Adrenal gland (tissue), 12 donors: ENCODE data around the gene SIDT1. TPM values are rescaled to one million over a fixed set of nuclear protein-coding genes. Genes with fewer than 3 reads are reported as not detected.

Experiments used
- DNase-seq, 7 donors: peaks; one replicate each; pipeline ENCODE4 v3.0.0-alpha.2; 2019 to 2020
- H3K27ac ChIP-seq, 5 donors: fragments of 200-600 bp; sonication (generic) in 4 of 5; 1 replicate in 3 of 5; 2 replicates in 2 of 5; pipeline versions ENCODE4 v1.5.1 to v1.8.0; 2016 to 2020; ENCODE audit warnings: mild to moderate bottlenecking in 1 of 5
- H3K27me3 ChIP-seq: fragments of 200-600 bp; 2 replicates; pipeline ENCODE4 v1.8.0; 2021
- H3K36me3 ChIP-seq, 2 donors: fragments of 200-600 bp; replicated peaks in 1 of 2; 1 replicate in 1 of 2; 2 replicates in 1 of 2; pipeline versions ENCODE4 v1.5.1 to v1.8.0; 2018 to 2022
- H3K4me1 ChIP-seq, 2 donors: fragments of 200-600 bp; replicated peaks in 1 of 2; 1 replicate in 1 of 2; 2 replicates in 1 of 2; pipeline versions ENCODE4 v1.5.1 to v1.8.0; 2018 to 2021
- H3K4me3 ChIP-seq, 4 donors: fragments of 200-600 bp; sonication (generic) in 3 of 4; one replicate each; pipeline ENCODE4 v1.5.1; 2016 to 2018
- H3K9me3 ChIP-seq, 3 donors: fragments of 200-600 bp; sonication (generic) in 1 of 3; replicated peaks in 1 of 3; 1 replicate in 2 of 3; 2 replicates in 1 of 3; pipeline versions ENCODE4 v1.5.1 to v1.8.0; 2016 to 2021
- CTCF ChIP-seq, 6 experiments: fragments of 450-650 bp in 4 of 6; fragments of 200-600 bp in 2 of 6; sonication (generic) in 1 of 6; IDR thresholded peaks; 1 replicate in 5 of 6; 2 replicates in 1 of 6; pipeline versions ENCODE4 v1.5.1 to v1.8.0; 2016 to 2021; ENCODE audit warnings: antibody characterized with exemption in 6 of 6, mild to moderate bottlenecking in 2 of 6, moderate library complexity in 1 of 6
- POLR2A ChIP-seq, 2 donors: fragments of 450-650 bp; IDR thresholded peaks; one replicate each; pipeline ENCODE4 v1.6.1; 2017; ENCODE audit warnings: antibody characterized with exemption in 2 of 2, mild to moderate bottlenecking in 2 of 2, moderate library complexity in 1 of 2
- WGBS, 4 donors: extraction: QIAGEN DNeasy Blood & Tissue Kit in 2 of 4; methylation state at CpG; one replicate each; pipeline versions ENCODE4 v1.1.5 to v1.1.7; 2013 to 2017; 5-methylcytosine and 5-hydroxymethylcytosine counted together
- intact Hi-C, 2 donors: fragments of 100-400 bp; cut with DNase I; formaldehyde crosslinking; loops; one replicate each; pipeline versions ENCODE4 v1.14.1 to v1.15.0; 2022 to 2023
- polyA plus RNA-seq, 3 donors: library from polyadenylated mRNA; stranded (reverse); fragments of 200-250 nt in 2 of 3; fragments of 350-450 nt in 1 of 3; fragmentation: Illumina TruSeq in 1 of 3; extraction: RNeasy Lipid Tissue Mini Kit (QIAGEN cat#74804) in 1 of 3; gene quantifications; one replicate each; pipeline ENCODE4 v1.2.3, GENCODE V29; 2013 to 2014
- total RNA-seq, 9 donors: library from RNA; depleted of rRNA in 4 of 9; stranded (reverse); fragments of >200 nt in 4 of 9; fragments of 120-200 nt in 1 of 9; fragmentation: NEBNext Ultra II Directional in 1 of 9; extraction: Animal tissue kit (Norgen Biotek cat#: 25700) in 1 of 9; gene quantifications; one replicate each; pipeline versions ENCODE4 v1.1.0 to v1.2.4, GENCODE V29; 2013 to 2023
- donor health status: healthy with polysubstance abuse.
- donor health status: Bipolar disorder and iron deficiency.
- donor health status: DM: yes; HTN: yes; CAD: no.
- donor health status: DM: no; HTN: no; CAD: no.
- donor health status: DM: no; HTN: no; CAD: no.
- donor health status: DM: yes; HTN: yes; CAD: no.

The SIDT1 gene
- total and polyA plus RNA-seq, 12 donors = 0.18 to 3.6 (median 2.3) TPM

- no peak for TF ChIP-seq CTCF (IDR thresholded peaks at IDR 0.05)
- TF ChIP-seq POLR2A (IDR thresholded peaks at IDR 0.05) = no peak
- Histone ChIP-seq H3K4me1 (no peaks in the 10 kb centered on the region), H3K4me3 (no peak overlapping the region), H3K27me3 (no peaks in the 10 kb centered on the region), H3K27ac (no peak overlapping the region), H3K36me3 (no peaks in the 10 kb centered on the region), H3K9me3 (no peaks in the 10 kb centered on the region)
- intact Hi-C loops = no loop called here
- no peak for DNase-seq
- 61 to 72% (median 63%) methylated on average over 1 of the region's 1 CpG for WGBS, 4 donors
These were observed 58.6 kb downstream of the SIDT1 start for GRCh38 chr3:113590983-113591382.

GRCh38 chr3:113594066-113594465 lies 61.7 kb downstream of the SIDT1 start:
- H3K9me3 ChIP-seq = no peaks in the 10 kb centered on the region
- no peaks in the 10 kb centered on the region for H3K27me3 ChIP-seq
- no peak overlapping the region for H3K4me3 ChIP-seq
- no peaks in the 10 kb centered on the region for H3K36me3 ChIP-seq
- no peak for DNase-seq
- H3K27ac ChIP-seq = no peak overlapping the region
- H3K4me1 ChIP-seq = no peaks in the 10 kb centered on the region
- WGBS, 4 donors = 54 to 81% (median 75%) methylated on average over 2 of the region's 2 CpGs
- intact Hi-C loops = no loop called here
- TF ChIP-seq CTCF (IDR thresholded peaks at IDR 0.05) = no peak
- TF ChIP-seq POLR2A (IDR thresholded peaks at IDR 0.05) = no peak

GRCh38 chr3:113597596-113598354 lies 65.4 kb downstream of the SIDT1 start:
- intact Hi-C loops = no loop called here
- no peak for DNase-seq
- Histone ChIP-seq H3K27ac (no peak overlapping the region), H3K9me3 (no peaks in the 10 kb centered on the region), H3K36me3 (no peaks in the 10 kb centered on the region), H3K4me1 (no peaks in the 10 kb centered on the region), H3K4me3 (peak overlapping the region in 1 of 4 donors; percentile 8), H3K27me3 (no peaks in the 10 kb centered on the region)
- no peak for TF ChIP-seq POLR2A (IDR thresholded peaks at IDR 0.05)
- TF ChIP-seq CTCF (IDR thresholded peaks at IDR 0.05) = no peak
- 47 to 62% (median 59%) methylated on average over 4 of the region's 4 CpGs for WGBS, 4 donors

- TF ChIP-seq POLR2A (IDR thresholded peaks at IDR 0.05) (no peak), CTCF (IDR thresholded peaks at IDR 0.05) (no peak)
- Histone ChIP-seq H3K27me3 (no peaks in the 10 kb centered on the region), H3K4me1 (no peaks in the 10 kb centered on the region), H3K36me3 (no peaks in the 10 kb centered on the region), H3K4me3 (no peak overlapping the region), H3K27ac (no peak overlapping the region), H3K9me3 (no peaks in the 10 kb centered on the region)
- no peak for DNase-seq
- intact Hi-C loops = no loop called here
- 57 to 69% (median 63%) methylated on average over 2 of the region's 2 CpGs for whole genome bisulfite sequencing, 4 donors
These were observed 68.2 kb downstream of the SIDT1 start for GRCh38 chr3:113600418-113601182.
